ENCODE measurements around the gene LITAFD. TPM values are rescaled to one million over a fixed set of nuclear protein-coding genes. Genes with fewer than 3 reads are reported as not detected.

The LITAFD gene
- polyA plus RNA-seq, 1 of the 3 experiments (the other 2 are of a cell fraction): not detected

- TF ChIP-seq SIN3A (IDR thresholded peaks at IDR 0.05; ENCODE audit: borderline replicate concordance, low read depth, low read length): no peak
- no peak for TF ChIP-seq JUND (IDR thresholded peaks at IDR 0.05)
- no peak for TF ChIP-seq ELF1 (IDR thresholded peaks at IDR 0.05)
- TF ChIP-seq GATA2 (CRISPR knock-in tag; IDR thresholded peaks at IDR 0.05): no peak
- TF ChIP-seq EP300 (IDR thresholded peaks at IDR 0.05; ENCODE audit: borderline replicate concordance in 1 of 2, low read depth in 1 of 2, low read length in 1 of 2): no peak
- TF ChIP-seq GABPA (IDR thresholded peaks at IDR 0.05; ENCODE audit: low read depth): no peak
- no peak for TF ChIP-seq TAF1 (IDR thresholded peaks at IDR 0.05; ENCODE audit: borderline replicate concordance, low read depth, low read length)
- no peak for TF ChIP-seq RXRA (IDR thresholded peaks at IDR 0.05; ENCODE audit: borderline replicate concordance, low read depth)
- no peak for TF ChIP-seq YY1 (IDR thresholded peaks at IDR 0.05; ENCODE audit: low read depth)
- no peak for TF ChIP-seq TCF12 (IDR thresholded peaks at IDR 0.05)
- TF ChIP-seq PBX3 (IDR thresholded peaks at IDR 0.05): no peak
- no peak for TF ChIP-seq REST (IDR thresholded peaks at IDR 0.05; ENCODE audit: low read depth, low read length)
- no peak; the same call in 1 of the 2 replicates for TF ChIP-seq SMC3 (IDR thresholded peaks at IDR 0.05; ENCODE audit: low read depth, low read length)
- no peak for TF ChIP-seq USF1 (IDR thresholded peaks at IDR 0.05; ENCODE audit: borderline replicate concordance, low read depth)
- TF ChIP-seq MAX (IDR thresholded peaks at IDR 0.05; ENCODE audit: low read depth): no peak
- TF ChIP-seq MXI1 (IDR thresholded peaks at IDR 0.05; ENCODE audit: low read depth, low read length): no peak
- TF ChIP-seq RCOR1 (IDR thresholded peaks at IDR 0.05; ENCODE audit: low read length): no peak
- TF ChIP-seq FOXJ3 (CRISPR knock-in tag; IDR thresholded peaks at IDR 0.05): no peak
- no peak; the same call in 1 of the 2 replicates for TF ChIP-seq POLR2AphosphoS5 (IDR thresholded peaks at IDR 0.05; ENCODE audit: low read depth, low read length)
- TF ChIP-seq IRF3 (IDR thresholded peaks at IDR 0.05; ENCODE audit: low read depth, low read length): no peak
- Histone ChIP-seq H4K20me1 (ENCODE audit: insufficient read depth) (peaks cover 65% of the 10 kb centered on the region), H3K4me1 (ENCODE audit: control insufficient read depth in 1 of 2, insufficient read depth in 2 of 2, low read depth in 1 of 2, low read length in 1 of 2) (peaks cover 25 to 33% of the 10 kb centered on the region in 2 experiments; a peak in 2 of 4 replicates), H3K4me3 (ENCODE audit: low read depth in 2 of 2, low read length in 1 of 2) (no peak overlapping the region), H3K4me2 (no peak overlapping the region), H3F3A (replicated peaks; ENCODE audit: insufficient read depth) (no peaks in the 10 kb centered on the region), H3K79me2 (ENCODE audit: insufficient read depth) (peaks cover 91% of the 10 kb centered on the region), H3K27me3 (ENCODE audit: insufficient read depth) (no peaks in the 10 kb centered on the region), H2AFZ (ENCODE audit: low read depth) (no peak overlapping the region), H3K27ac (ENCODE audit: low read depth in 2 of 2, low read length in 1 of 2) (peak overlapping the region in 1 of 2 experiments; percentile 24; a peak in 1 of 4 replicates), H3K9ac (no peak overlapping the region), H3K36me3 (replicated peaks in 1 of 2; ENCODE audit: control insufficient read depth in 1 of 2, insufficient read depth in 2 of 2, low read length in 1 of 2) (peaks cover 0 to 1% of the 10 kb centered on the region in 2 experiments), H3K9me2 (no peaks in the 10 kb centered on the region), H3K9me3 (no peaks in the 10 kb centered on the region)
- no peak for DNase-seq
- WGBS (ENCODE audit: low lambda C conversion rate): 81% methylated on average over 10 of the region's 17 CpGs
- POLR2A ChIA-PET: no interaction called here
- CTCF ChIA-PET: interaction anchor here (0.7 to 2.2 kb wide), 7 partner anchors 11 to 203 kb away, joined by 3 to 7 read pairs (median 3); no protein-coding TSS in a partner anchor
Observed at GRCh38 chr16:8863594-8864424, 18.3 kb upstream of the LITAFD start.
